ENCODE data around the gene EPG5.

- no peak for TF ChIP-seq CTCF (IDR thresholded peaks at IDR 0.05; ENCODE audit: insufficient read depth, low read length, poor library complexity, severe bottlenecking)
- TF ChIP-seq EZH2phosphoT487 (conservative IDR thresholded peaks at IDR 0.05; ENCODE audit: low read length) = no peak
Measured at GRCh38 chr18:45981821-45982220, 14.7 kb upstream of the EPG5 start.
